MV-4-11 (cell line): ENCODE measurements around the gene SPATC1L.

Experiments used
- DNase-seq: peaks from one replicate; lab custom pipeline; 2025; lab: John Stamatoyannopoulos, UW

The SPATC1L gene

GRCh38 chr21:46161633-46162592 is 22.3 kb downstream of the SPATC1L start:
- DNase-seq, result no peak

- DNase-seq, result no peak
Observed at GRCh38 chr21:46160907-46161632, 23.2 kb downstream of the SPATC1L start.

- DNase-seq, result no peak
Observed at GRCh38 chr21:46160657-46160906, 23.7 kb downstream of the SPATC1L start.

GRCh38 chr21:46159841-46160656 is 24.2 kb downstream of the SPATC1L start:
- DNase-seq, result no peak

GRCh38 chr21:46159390-46159789 is 24.9 kb downstream of the SPATC1L start:
- no peak for DNase-seq

GRCh38 chr21:46158666-46159300 is 25.5 kb downstream of the SPATC1L start:
- DNase-seq, result no peak

GRCh38 chr21:46157987-46158451 is 26.2 kb downstream of the SPATC1L start:
- no peak for DNase-seq

GRCh38 chr21:46157396-46157986 is 26.8 kb downstream of the SPATC1L start:
- no peak for DNase-seq

GRCh38 chr21:46156678-46157077 is 27.6 kb downstream of the SPATC1L start:
- DNase-seq, result no peak

GRCh38 chr21:46156378-46156645 is 27.9 kb downstream of the SPATC1L start:
- DNase-seq, result no peak

GRCh38 chr21:46155514-46156377 is 28.5 kb downstream of the SPATC1L start, which contains the start of gene FTCD:
TSS of gene FTCD (minus strand) at chr21:46155579. CDS start at chr21:46155523, 56 bp downstream.
- DNase-seq, result no peak

GRCh38 chr21:46154955-46155513 is 29.2 kb downstream of the SPATC1L start:
- DNase-seq, result no peak

- no peak for DNase-seq
Observed at GRCh38 chr21:46154155-46154954, 29.9 kb downstream of the SPATC1L start.

GRCh38 chr21:46153247-46154154 is 30.8 kb downstream of the SPATC1L start:
- DNase-seq, result no peak

- DNase-seq, result no peak
Observed at GRCh38 chr21:46152927-46153246, 31.4 kb downstream of the SPATC1L start.

- DNase-seq, result no peak
Observed at GRCh38 chr21:46151989-46152926, 32.0 kb downstream of the SPATC1L start.

GRCh38 chr21:46151261-46151988 is 32.8 kb downstream of the SPATC1L start:
- no peak for DNase-seq
